Activated CD4-positive, alpha-beta T cell treated with anti-CD3 and anti-CD28 coated beads for 48 hours (primary cell): ENCODE measurements around the gene PRKCE.
"Not testable (repeated sequence)": the region's sequence is repeated elsewhere in the genome, so short reads cannot be mapped to it uniquely, and the experiment has no call there.

Source experiments
- DNase-seq: peaks from one replicate; pipeline ENCODE4 v3.0.0-alpha.2; 2020

PRKCE gene

GRCh38 chr2:46223514-46223913 is 572.0 kb downstream of the PRKCE start:
- DNase-seq: not testable (repeated sequence)

DNA sequence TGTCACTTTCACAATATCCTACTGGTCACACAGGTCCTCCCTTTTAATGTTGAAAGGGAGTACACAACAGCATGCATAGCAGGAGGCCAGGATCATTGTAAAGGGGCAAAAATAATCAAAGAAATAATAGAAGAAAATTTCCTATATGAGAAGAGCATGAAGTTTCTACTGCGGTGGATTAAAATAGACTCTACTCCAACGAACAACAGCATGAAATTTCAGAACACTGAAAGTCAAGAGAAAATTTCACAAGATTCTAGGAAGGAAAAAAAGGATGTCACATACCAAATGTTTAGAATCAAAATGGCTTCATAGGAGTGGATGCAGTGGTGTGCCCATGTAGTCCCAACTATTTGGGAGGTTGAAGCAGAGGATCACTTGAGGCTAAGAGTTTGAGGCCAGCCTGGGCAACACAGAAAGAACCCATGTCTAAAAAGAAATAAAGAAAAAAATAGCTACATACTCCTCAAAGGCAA is 573.7 kb downstream of the PRKCE start:
- DNase-seq: no peak

DNA sequence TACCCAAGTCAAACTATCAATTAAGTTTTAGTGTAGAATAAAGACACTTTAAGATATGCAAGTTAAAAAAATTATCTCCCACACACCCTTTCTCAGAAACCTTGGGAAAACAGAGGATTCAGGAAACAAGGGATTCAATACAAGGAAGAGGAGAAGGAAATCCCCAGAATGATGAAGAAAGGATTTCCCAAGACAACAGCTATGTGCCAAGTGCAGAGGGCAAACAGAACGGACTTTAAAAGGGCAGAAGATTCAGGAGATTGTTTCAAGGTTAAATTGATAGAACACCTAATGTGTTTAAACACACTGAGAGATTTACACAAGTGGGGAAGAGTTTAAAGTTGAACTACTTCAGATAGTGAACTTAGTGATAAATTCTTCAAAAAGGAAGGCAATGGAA is 574.3 kb downstream of the PRKCE start:
- DNase-seq: no peak

DNA sequence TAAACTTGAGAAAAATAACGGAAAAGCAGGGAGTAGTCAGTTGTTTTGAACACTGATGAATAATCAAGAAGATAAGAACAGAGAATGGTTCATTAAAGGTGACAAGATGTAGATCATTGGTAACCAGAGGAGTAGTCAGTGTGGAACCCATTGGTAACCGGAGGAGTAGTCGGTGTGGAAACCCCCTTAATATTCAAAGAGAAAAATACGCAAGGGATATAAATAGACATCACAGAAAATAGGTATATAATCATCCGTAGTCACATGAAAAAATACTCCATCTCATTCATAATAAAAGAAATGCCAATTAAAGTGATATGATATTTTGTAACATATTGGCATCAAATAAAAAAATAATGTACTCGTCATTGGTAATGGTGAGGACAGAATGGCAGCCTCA is 575.1 kb downstream of the PRKCE start:
- no peak for DNase-seq

DNA sequence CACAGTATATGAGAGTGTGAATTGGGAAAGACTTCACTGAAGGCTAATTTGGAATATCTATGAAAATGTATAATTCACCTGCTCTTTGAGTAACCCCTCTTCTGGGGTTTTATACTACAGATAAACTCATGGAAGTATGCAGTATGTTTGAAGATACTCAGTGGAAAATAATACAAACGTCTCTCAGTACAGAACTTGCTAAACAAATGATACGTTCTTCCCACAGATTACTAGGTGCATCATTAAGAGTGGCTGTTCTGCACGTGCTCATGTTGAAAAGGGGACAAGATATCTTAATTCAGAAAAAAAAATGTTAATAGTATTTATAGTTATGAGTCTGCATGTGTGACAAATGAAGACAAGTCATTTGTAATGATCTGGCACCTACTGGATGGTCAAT is 575.5 kb downstream of the PRKCE start:
- no peak for DNase-seq

- no peak for DNase-seq
Measured at GRCh38 chr2:46227674-46228289, 576.3 kb downstream of the PRKCE start.

GRCh38 chr2:46229134-46230063 is 577.9 kb downstream of the PRKCE start:
- DNase-seq: peak; percentile 30

GRCh38 chr2:46230115-46230571 is 578.7 kb downstream of the PRKCE start:
- no peak for DNase-seq

DNA sequence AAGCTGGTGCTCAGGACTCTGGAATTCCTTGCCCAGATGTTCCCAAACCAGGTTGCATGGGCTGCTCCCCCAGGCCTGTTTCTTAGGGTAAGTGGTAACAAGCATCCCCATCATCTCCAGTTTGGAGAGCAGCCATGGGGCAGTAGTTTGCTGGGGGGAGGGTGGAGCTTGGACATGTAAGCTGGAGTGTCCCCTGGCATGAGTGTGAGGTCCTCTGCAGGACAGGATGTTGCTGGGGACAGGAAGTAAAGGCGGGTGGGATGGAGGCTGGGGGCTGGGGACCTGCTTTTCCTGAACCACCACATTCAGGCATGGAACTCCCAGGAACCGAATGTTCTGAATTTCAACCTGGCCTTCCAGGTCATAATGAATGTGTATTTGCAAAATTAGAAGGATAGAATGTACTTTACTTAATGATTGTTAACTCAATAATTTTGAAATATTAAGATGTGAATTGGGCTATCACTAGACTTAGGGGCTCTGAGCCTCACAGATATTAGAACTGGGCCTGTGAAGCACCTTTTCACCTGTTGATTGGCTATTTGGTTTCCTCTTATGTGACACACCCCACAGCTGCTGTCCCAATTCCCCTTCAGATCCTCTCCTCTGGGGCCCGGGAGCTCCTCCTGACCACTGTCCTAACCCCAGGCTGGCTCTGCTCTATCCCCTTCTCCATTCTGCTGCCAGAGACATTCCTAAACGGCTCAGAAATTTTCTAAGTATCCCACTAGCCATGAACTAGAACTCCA is 579.4 kb downstream of the PRKCE start:
- no peak for DNase-seq

GRCh38 chr2:46231721-46232120 is 580.2 kb downstream of the PRKCE start:
- no peak for DNase-seq

DNA sequence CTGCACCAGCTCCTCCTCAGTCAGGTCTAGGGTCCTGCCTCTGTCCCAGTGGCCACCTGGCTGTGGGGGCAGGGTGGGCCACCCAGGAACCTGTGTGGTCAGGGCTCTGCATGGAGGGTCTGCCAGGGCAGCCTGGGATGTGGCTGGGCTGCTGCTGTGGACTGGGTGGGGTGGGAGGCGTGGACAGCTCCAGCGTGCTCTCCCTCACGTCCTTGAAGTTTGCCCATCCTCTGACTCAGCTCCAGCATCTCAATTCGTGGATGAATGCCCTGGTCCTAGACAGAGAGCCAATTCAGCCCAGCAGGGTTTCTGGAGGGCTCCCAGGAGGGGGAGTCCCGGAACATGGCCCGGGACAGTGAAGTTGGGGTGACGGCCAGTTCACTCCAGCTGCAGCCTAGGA is 581.4 kb downstream of the PRKCE start:
- no peak for DNase-seq

- DNase-seq: no peak
Measured at GRCh38 chr2:46236006-46236875, 584.8 kb downstream of the PRKCE start.

DNA sequence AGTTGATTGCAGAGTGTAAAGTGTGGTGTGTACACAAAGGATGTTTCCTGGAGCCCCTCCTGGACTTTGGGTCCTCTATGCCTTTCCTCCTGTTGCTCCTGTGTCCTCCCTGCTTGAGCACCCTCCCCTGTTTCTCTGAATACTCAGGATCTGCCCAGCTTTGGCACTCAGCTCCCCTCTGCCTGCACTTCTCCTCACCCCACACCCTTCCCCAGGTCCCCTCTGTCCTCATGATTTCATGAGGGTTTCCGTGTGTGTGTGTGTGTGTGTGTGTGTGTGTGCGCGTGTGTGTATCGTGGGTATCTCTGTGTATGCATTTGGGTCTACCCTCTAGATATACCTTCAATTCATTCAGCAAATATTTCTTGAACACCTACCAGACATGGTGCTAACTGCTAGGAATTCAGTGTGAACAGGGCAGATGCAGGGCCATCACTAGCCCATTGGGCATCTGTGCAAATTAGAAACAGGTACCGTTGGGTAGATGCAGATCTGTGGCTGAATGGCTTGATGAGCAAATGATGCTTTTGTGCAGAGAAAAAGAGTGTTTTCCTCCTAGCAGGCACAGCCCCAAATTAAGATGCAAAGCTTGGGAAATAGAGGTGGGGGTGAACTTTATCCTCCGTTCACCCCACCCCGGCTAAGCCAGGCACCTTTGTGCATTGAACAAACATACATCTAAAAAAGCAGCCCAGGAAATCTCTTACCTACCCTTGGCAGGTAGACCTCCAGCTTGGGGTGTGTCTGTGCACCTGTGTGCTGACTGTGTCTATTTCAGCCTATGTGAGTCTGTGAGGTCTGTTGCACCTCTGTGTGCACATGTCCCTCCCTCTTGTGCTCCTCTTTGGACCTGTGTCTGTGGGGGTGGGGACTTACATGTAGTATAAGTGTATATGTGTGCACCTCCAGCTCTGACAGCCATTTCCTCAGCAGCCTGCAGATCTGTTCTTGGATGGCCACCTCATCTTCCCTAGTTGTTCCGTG is 585.7 kb downstream of the PRKCE start:
- DNase-seq: no peak
